ENCODE measurements around the gene CEP112. TPM values are rescaled to one million over a fixed set of nuclear protein-coding genes. Genes with fewer than 3 reads are reported as not detected.

The CEP112 gene
- total RNA-seq, 8 experiments from 2014 or later: 4.1 to 15.7 (median 7.9) TPM

DNA sequence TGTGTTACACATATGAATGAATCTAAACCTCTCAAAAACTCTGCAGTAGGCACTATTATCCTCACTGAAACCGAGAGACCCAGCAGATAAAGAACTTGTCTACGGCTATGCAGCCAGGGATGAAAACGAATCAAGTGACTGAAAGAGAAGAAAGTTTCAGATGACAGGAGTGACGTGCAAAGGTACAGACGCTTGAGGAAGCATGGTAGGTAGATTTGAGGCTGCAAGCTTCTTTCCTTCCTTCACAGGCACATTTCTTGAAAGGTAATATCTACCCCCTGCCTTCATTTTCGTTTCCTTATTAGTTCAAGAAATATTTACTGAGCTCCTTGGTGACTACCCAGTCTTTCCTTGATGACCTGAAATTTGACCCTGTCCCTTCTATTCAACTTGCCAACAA is 418.9 kb downstream of the CEP112 start:
- in situ Hi-C loops (cut with MboI; ENCODE audit: low pct_unique_long_range_greater_than_20kb in 2 of 9, low sequenced_read_pairs in 9 of 9, unreplicated experiment in 9 of 9): no loop called here
- Histone ChIP-seq H3K27ac (no peak overlapping the region), H3K4me3 (no peak overlapping the region), H3K4me1 (replicated peaks in 1 of 2) (no peaks in the 10 kb centered on the region)
- 37 to 100% (median 62%) methylated on average over 1 to 6 of the region's 6 CpGs for WGBS, 10 experiments
- ATAC-seq (replicated peaks in 6 of 8): peak in 1 of 8 experiments; percentile 22

DNA sequence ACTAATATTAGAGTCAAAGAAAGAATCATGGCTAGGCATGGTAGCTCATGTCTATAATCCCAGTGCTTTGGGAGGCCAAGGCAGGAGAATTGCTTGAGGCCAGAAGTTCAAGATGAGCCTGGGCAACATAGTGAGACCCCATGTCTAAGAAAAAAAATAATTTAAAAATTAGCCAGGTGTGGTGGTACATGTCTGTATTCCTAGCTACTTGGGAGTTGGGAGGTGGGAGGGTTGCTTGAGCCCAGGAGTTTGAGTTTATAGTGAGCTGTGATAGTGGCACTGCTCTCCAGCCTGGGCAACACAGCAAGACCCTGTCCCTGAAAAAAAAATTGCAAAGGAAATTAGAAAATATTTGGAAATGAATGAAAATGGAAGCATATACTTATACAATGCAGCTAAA is 420.2 kb downstream of the CEP112 start:
- Histone ChIP-seq H3K27ac (no peak overlapping the region), H3K4me3 (no peak overlapping the region), H3K4me1 (replicated peaks in 1 of 2) (no peaks in the 10 kb centered on the region)
- ATAC-seq (replicated peaks in 6 of 8): no peak
- in situ Hi-C loops (cut with MboI; ENCODE audit: low pct_unique_long_range_greater_than_20kb in 2 of 9, low sequenced_read_pairs in 9 of 9, unreplicated experiment in 9 of 9): no loop called here

DNA sequence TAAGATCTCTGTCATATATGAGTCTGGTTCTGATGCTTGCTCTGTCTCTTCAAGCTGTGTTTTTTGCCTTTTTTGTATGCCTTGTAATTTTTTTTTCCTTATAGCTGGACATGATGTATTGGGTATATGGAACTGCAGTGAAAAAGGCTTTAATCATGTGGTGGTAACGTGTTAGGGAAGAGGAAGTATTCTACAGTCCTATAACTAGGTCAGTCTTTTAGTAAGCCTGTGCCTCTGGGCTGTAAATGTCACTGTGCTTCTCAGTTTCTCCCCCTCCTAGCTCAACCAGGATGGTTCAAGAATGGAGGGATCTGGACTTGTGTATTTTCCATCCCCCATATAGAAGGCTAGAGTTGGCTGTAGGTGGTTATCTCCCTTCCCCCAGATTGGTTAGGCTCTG is 428.1 kb downstream of the CEP112 start:
- ATAC-seq (replicated peaks in 6 of 8): no peak
- no peak overlapping the region for H3K4me3 ChIP-seq
- no peaks in the 10 kb centered on the region for H3K4me1 ChIP-seq (replicated peaks in 1 of 2)
- in situ Hi-C loops (cut with MboI; ENCODE audit: low pct_unique_long_range_greater_than_20kb in 2 of 9, low sequenced_read_pairs in 9 of 9, unreplicated experiment in 9 of 9): no loop called here
- 75 to 100% (median 100%) methylated on average over 1 of the region's 1 CpG; no CpG with 5 or more reads in 2 of the 10 experiments for whole genome bisulfite sequencing, 10 experiments
- no peak overlapping the region for H3K27ac ChIP-seq

GRCh38 chr17:65762973-65763372 is 429.0 kb downstream of the CEP112 start:
- Histone ChIP-seq H3K27ac (no peak overlapping the region), H3K4me3 (no peak overlapping the region), H3K4me1 (replicated peaks in 1 of 2) (no peaks in the 10 kb centered on the region)
- ATAC-seq (replicated peaks in 6 of 8): no peak
- 82 to 100% (median 94%) methylated on average over 2 to 4 of the region's 4 CpGs for WGBS, 10 experiments
- in situ Hi-C loops (cut with MboI; ENCODE audit: low pct_unique_long_range_greater_than_20kb in 2 of 9, low sequenced_read_pairs in 9 of 9, unreplicated experiment in 9 of 9): no loop called here

GRCh38 chr17:65759532-65759931 is 432.4 kb downstream of the CEP112 start:
- Histone ChIP-seq H3K27ac (no peak overlapping the region), H3K4me1 (replicated peaks in 1 of 2) (no peaks in the 10 kb centered on the region), H3K4me3 (no peak overlapping the region)
- no peak for ATAC-seq (replicated peaks in 6 of 8)
- in situ Hi-C loops (cut with MboI; ENCODE audit: low pct_unique_long_range_greater_than_20kb in 2 of 9, low sequenced_read_pairs in 9 of 9, unreplicated experiment in 9 of 9): no loop called here
- WGBS, 10 experiments: 69 to 100% (median 91%) methylated on average over 1 to 4 of the region's 4 CpGs

- Histone ChIP-seq H3K4me3 (no peak overlapping the region), H3K4me1 (replicated peaks in 1 of 2) (no peaks in the 10 kb centered on the region), H3K27ac (no peak overlapping the region)
- ATAC-seq (replicated peaks in 6 of 8): peak in 2 of 8 experiments; percentile 30 to 47
- in situ Hi-C loops (cut with MboI; ENCODE audit: low pct_unique_long_range_greater_than_20kb in 2 of 9, low sequenced_read_pairs in 9 of 9, unreplicated experiment in 9 of 9): no loop called here
Observed at GRCh38 chr17:65756760-65757159, 435.2 kb downstream of the CEP112 start.

DNA sequence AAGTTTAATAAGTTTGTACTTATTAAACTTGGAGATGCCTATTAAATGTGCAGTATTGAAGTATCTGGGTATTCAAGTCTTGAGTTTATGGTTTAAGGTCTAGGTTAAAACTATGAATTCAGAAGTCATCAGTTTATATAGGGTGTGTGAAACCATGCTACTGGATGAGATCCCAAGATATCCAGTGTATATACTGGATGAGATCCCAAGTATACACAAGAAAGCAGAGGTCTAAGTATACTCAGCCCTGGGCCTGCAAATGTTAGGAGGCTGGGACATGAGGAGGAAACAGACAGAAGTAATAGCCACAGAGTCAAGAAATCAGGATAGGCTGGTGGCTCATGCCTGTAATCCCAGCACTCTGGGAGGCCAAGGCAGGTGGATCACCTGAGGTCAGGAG is 436.1 kb downstream of the CEP112 start:
- no peak for ATAC-seq (replicated peaks in 6 of 8)
- no peak overlapping the region for H3K27ac ChIP-seq
- no peak overlapping the region for H3K4me3 ChIP-seq
- no peaks in the 10 kb centered on the region for H3K4me1 ChIP-seq (replicated peaks in 1 of 2)
- in situ Hi-C loops (cut with MboI; ENCODE audit: low pct_unique_long_range_greater_than_20kb in 2 of 9, low sequenced_read_pairs in 9 of 9, unreplicated experiment in 9 of 9): no loop called here

GRCh38 chr17:65754630-65755029 is 437.3 kb downstream of the CEP112 start:
- Histone ChIP-seq H3K4me1 (replicated peaks in 1 of 2) (no peaks in the 10 kb centered on the region), H3K27ac (no peak overlapping the region), H3K4me3 (no peak overlapping the region)
- ATAC-seq (replicated peaks in 6 of 8): no peak
- WGBS, 10 experiments: 40 to 100% (median 96%) methylated on average over 1 to 4 of the region's 7 CpGs; no CpG with 5 or more reads in 2 of the 10 experiments
- in situ Hi-C loops (cut with MboI; ENCODE audit: low pct_unique_long_range_greater_than_20kb in 2 of 9, low sequenced_read_pairs in 9 of 9, unreplicated experiment in 9 of 9): no loop called here

DNA sequence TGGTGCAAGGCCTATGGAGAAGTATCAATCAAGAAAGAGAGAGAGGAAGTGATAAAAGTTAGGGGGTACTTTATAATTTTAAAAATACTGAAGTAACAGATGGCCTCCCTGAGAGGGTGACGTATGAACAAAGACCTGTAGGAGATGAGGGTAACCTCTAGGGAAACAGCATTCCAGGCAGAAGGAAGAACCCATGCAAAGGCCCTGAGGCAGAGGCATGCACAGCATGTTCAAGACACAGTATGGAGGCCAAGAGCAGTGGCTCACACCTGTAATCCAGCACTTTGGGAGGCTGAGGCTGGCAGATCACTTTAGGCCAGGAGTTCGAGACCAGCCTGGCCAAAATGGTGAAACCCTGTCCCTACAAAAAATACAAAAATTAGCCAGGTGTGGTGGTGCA is 437.9 kb downstream of the CEP112 start:
- 92 to 100% (median 100%) methylated on average over 1 to 2 of the region's 2 CpGs; no CpG with 5 or more reads in 1 of the 10 experiments for WGBS, 10 experiments
- no peak overlapping the region for H3K4me3 ChIP-seq
- ATAC-seq (replicated peaks in 6 of 8): no peak
- H3K4me1 ChIP-seq (replicated peaks in 1 of 2): no peaks in the 10 kb centered on the region
- in situ Hi-C loops (cut with MboI; ENCODE audit: low pct_unique_long_range_greater_than_20kb in 2 of 9, low sequenced_read_pairs in 9 of 9, unreplicated experiment in 9 of 9): no loop called here
- H3K27ac ChIP-seq: no peak overlapping the region

DNA sequence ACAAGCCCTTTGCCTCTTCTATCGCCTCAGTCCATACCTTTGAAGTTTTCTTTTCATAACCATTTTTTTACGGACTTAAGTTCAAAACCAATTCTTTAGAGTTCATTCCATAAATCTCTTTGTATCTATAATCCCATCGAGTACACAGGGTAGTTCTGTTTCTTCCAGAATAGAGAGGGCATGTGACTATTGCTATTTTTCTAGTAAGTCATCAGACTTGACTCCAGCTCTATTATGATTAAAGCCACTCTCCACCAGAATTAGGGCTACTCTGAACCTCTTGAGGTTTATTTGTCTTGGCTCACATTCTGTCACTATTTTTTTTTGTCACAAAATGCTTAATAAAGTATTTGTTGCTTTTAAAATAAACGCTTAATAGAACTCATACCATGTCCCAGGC is 438.6 kb downstream of the CEP112 start:
- H3K27ac ChIP-seq: no peak overlapping the region
- no peak for ATAC-seq (replicated peaks in 6 of 8)
- in situ Hi-C loops (cut with MboI; ENCODE audit: low pct_unique_long_range_greater_than_20kb in 2 of 9, low sequenced_read_pairs in 9 of 9, unreplicated experiment in 9 of 9): no loop called here
- no peak overlapping the region for H3K4me3 ChIP-seq
- H3K4me1 ChIP-seq (replicated peaks in 1 of 2): no peaks in the 10 kb centered on the region
- 30 to 100% (median 64%) methylated on average over 1 to 4 of the region's 4 CpGs; no CpG with 5 or more reads in 1 of the 10 experiments for WGBS, 10 experiments

DNA sequence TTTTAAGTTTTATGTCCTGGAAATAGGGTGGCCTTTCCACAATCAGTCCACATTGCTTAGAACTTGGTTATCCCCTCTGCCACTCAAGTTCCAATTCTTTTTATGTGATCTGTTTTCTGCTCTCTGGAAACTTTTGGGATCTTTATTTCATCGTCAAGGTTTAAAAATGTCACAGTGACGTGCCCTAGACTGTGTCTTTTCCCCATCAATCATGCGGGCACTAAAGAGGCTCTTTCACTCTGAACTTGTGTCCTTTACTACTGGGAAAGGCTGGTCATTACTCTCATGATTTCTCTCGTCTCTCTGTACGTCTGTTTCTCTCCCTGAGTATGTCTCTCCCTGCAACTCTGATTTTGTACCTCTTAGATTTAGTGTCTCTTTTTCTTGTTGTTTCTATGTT is 440.7 kb downstream of the CEP112 start:
- peak in 1 of 8 experiments; percentile 50 for ATAC-seq (replicated peaks in 6 of 8)
- H3K27ac ChIP-seq: no peak overlapping the region
- H3K4me3 ChIP-seq: no peak overlapping the region
- in situ Hi-C loops (cut with MboI; ENCODE audit: low pct_unique_long_range_greater_than_20kb in 2 of 9, low sequenced_read_pairs in 9 of 9, unreplicated experiment in 9 of 9): no loop called here
- no peaks in the 10 kb centered on the region for H3K4me1 ChIP-seq (replicated peaks in 1 of 2)
- 28 to 83% (median 58%) methylated on average over 2 to 5 of the region's 5 CpGs for WGBS, 10 experiments

DNA sequence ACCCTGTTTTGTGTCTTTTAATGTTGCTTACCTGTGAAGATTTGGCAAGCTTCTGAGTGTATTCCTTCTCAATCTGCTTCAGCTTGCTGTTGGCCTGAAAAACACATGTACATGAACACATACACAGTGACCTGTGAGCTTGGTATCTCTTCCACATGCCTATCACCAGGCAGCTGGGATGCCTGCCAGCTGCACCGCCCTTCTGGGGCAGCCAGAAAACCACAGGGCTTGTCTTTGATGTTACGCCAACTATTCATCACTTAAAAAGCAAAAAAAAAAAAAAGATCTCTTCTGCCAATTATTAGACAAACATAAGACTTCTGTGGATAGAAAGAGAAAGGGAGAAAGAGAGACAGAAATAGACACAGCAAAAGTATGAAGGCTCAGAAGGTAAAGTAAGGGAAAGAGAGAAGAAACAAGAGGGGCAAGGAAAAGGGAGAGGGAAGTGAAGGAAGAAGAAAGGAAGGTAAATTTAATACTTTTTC is 441.3 kb downstream of the CEP112 start:
- in situ Hi-C loops (cut with MboI; ENCODE audit: low pct_unique_long_range_greater_than_20kb in 2 of 9, low sequenced_read_pairs in 9 of 9, unreplicated experiment in 9 of 9): no loop called here

DNA sequence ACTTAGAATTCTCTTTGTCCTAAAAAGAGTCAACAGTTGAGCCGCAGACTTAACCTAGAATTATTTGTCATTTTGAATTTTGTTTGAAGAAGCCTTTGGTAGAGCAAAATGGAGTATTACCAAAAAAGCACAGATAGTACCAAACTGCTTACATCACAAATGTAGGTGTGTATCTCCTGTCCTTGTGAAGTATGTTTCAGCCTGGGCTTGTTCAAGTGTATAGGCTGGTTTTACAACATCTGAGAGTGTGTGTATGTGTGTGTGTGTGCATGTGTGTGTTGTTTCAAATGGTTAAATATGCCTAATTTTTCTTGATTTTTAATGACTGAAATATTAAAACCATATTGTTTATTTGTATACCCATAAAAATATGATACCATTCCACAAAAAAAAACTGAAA is 441.8 kb downstream of the CEP112 start:
- Histone ChIP-seq H3K27ac (no peak overlapping the region), H3K4me1 (replicated peaks in 1 of 2) (no peaks in the 10 kb centered on the region), H3K4me3 (no peak overlapping the region)
- 50 to 100% (median 100%) methylated on average over 1 of the region's 1 CpG; no CpG with 5 or more reads in 2 of the 10 experiments for WGBS, 10 experiments
- in situ Hi-C loops (cut with MboI; ENCODE audit: low pct_unique_long_range_greater_than_20kb in 2 of 9, low sequenced_read_pairs in 9 of 9, unreplicated experiment in 9 of 9): no loop called here
- ATAC-seq (replicated peaks in 6 of 8): peak in 1 of 8 experiments; percentile 16

More for the DNA sequence above, 441.3 kb downstream of the CEP112 start:
- Histone ChIP-seq H3K4me1 (replicated peaks in 1 of 2) (no peaks in the 10 kb centered on the region), H3K27ac (no peak overlapping the region), H3K4me3 (no peak overlapping the region)
- whole genome bisulfite sequencing, 10 experiments: 0 to 88% (median 59%) methylated on average over 2 of the region's 2 CpGs; no CpG with 5 or more reads in 1 of the 10 experiments
- ATAC-seq (replicated peaks in 6 of 8): peak in 4 of 8 experiments; percentile 63 to 98 (median 92)

GRCh38 chr17:65749479-65749878 is 442.5 kb downstream of the CEP112 start:
- in situ Hi-C loops (cut with MboI; ENCODE audit: low pct_unique_long_range_greater_than_20kb in 2 of 9, low sequenced_read_pairs in 9 of 9, unreplicated experiment in 9 of 9): no loop called here
- H3K4me3 ChIP-seq: no peak overlapping the region
- 80 to 100% (median 100%) methylated on average over 1 to 2 of the region's 2 CpGs; no CpG with 5 or more reads in 1 of the 10 experiments for WGBS, 10 experiments
- no peak overlapping the region for H3K27ac ChIP-seq
- no peaks in the 10 kb centered on the region for H3K4me1 ChIP-seq (replicated peaks in 1 of 2)
- ATAC-seq (replicated peaks in 6 of 8): no peak

Data from motor neuron (in vitro differentiated cells).